Jurkat, Clone E6-1 (cell line): ENCODE results near the gene NRCAM.
A peak's percentile ranks its signal among the peaks of the same experiment; 100 is the strongest.

ENCODE experiments used
- DNase-seq: peaks from one replicate; pipeline ENCODE4 v3.0.0-alpha.2; 2011; ENCODE audit warnings: low read depth, low spot score
- H3K4me3 ChIP-seq: 2 replicates; pipeline ENCODE4 v1.5.1; 2011; ENCODE audit warnings: mild to moderate bottlenecking, low read length, control low read depth, moderate library complexity

NRCAM gene

DNA sequence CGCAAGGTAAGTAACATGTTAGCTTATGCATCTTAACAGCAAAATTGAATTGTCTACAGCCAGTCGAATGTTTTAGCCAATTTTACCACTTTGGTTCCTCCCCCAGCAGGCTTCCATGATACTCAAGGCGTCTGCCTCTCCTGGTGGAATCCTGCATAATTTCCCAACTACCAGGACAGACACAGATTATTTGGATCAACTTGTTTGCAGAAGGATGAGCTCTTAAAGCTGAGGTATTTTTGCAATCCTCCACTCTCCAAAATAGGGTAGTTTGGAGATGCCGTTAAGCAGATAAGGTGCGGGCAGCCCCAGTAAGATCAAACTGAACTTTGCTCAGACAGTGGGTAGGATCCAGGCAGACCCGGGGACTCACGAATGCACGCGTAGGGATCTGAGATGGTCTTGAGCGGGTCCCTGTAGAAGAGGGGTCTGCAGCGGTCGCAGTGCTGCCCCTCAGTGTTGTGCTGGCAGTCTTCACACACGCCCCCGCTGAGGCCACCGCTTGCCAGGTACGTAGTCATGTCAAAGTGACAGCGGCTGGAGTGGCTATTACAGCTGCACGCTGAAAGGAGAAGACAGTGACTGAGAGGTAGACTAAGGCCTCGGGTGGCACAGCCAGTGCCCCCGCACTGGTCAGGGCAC, 353.4 kb downstream of the NRCAM start:
- no peak overlapping the region for H3K4me3 ChIP-seq
- DNase-seq = no peak

- no peak overlapping the region for H3K4me3 ChIP-seq
- no peak for DNase-seq
These were observed 354.5 kb downstream of the NRCAM start for GRCh38 chr7:108101759-108102158.

GRCh38 chr7:108099713-108100112, 356.5 kb downstream of the NRCAM start:
- no peak for DNase-seq
- H3K4me3 ChIP-seq = no peak overlapping the region

- DNase-seq = peak; percentile 14
- no peak overlapping the region for H3K4me3 ChIP-seq
These were observed 358.5 kb downstream of the NRCAM start for GRCh38 chr7:108097703-108098102.
